Skeletal muscle tissue (tissue), 4 donors: ENCODE measurements around the gene EMILIN2. TPM values are rescaled to one million over a fixed set of nuclear protein-coding genes. Genes with fewer than 3 reads are reported as not detected.
"Not testable (repeated sequence)": the region's sequence is repeated elsewhere in the genome, so short reads cannot be mapped to it uniquely, and the experiment has no call there.

Experiments
- H3K27ac ChIP-seq: one replicate; pipeline ENCODE4 v1.7.0; 2013; ENCODE audit warnings: mild to moderate bottlenecking, low read depth, low read length, inconsistent platforms
- H3K27me3 ChIP-seq, 3 donors: one replicate each; pipeline ENCODE4 v1.7.0; 2013; ENCODE audit warnings: low read length in 3 of 3; ENCODE audit not compliant: control insufficient read depth in 3 of 3, insufficient read depth in 3 of 3
- H3K36me3 ChIP-seq, 3 donors: one replicate each; pipeline ENCODE4 v1.7.0; 2013; ENCODE audit warnings: low read length in 3 of 3; ENCODE audit not compliant: control insufficient read depth in 3 of 3, insufficient read depth in 3 of 3
- H3K4me1 ChIP-seq, 3 donors: one replicate each; pipeline ENCODE4 v1.7.0; 2013; ENCODE audit warnings: low read length in 3 of 3, mild to moderate bottlenecking in 3 of 3; ENCODE audit not compliant: control insufficient read depth in 3 of 3, insufficient read depth in 3 of 3
- H3K4me3 ChIP-seq, 3 donors: one replicate each; pipeline ENCODE4 v1.7.0; 2013; ENCODE audit warnings: low read length in 3 of 3
- H3K9ac ChIP-seq, 3 donors: one replicate each; pipeline ENCODE4 v1.7.0; 2013; ENCODE audit warnings: low read length in 3 of 3, mild to moderate bottlenecking in 3 of 3, moderate library complexity in 2 of 3, low read depth in 1 of 3
- H3K9me3 ChIP-seq, 3 donors: one replicate each; pipeline ENCODE4 v1.7.0; 2013; ENCODE audit warnings: low read length in 3 of 3; ENCODE audit not compliant: control insufficient read depth in 3 of 3
- total RNA-seq: library from RNA; depleted of rRNA; stranded (reverse); fragments of >200 nt; gene quantifications from one replicate; pipeline ENCODE4 v1.2.3, GENCODE V29; 2014
- donor health status: Osteomylitis.

EMILIN2 gene
- total RNA-seq, 1 donor from 2014 or later: 23.0 TPM

DNA sequence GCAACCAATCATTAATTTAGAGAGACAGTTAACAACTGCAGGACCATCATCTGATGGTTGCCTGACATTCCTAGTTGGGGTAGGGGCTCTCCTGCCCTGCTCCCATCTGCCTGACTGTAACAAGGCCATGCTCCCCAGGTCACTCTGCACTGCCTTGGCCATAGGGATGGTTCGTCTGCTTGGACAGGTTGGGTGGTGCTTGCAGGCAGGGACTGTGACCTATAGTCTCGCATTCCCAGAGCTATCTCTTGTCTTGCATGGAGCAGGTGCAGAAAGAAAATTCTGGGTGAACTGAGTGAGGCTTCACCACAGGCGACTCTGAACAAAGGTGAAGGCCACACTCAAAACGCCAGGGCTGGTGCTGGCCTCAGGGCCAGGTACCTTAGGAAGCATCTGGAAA lies 64.7 kb downstream of the EMILIN2 start:
- Histone ChIP-seq H3K27ac (no peak overlapping the region), H3K4me1 (peaks cover 13 to 21% (median 16%) of the 10 kb centered on the region in 3 donors), H3K9ac (no peak overlapping the region), H3K4me3 (no peak overlapping the region), H3K36me3 (peaks cover 0 to 11% (median 3%) of the 10 kb centered on the region in 3 donors), H3K9me3 (no peaks in the 10 kb centered on the region), H3K27me3 (peaks cover 24 to 51% (median 28%) of the 10 kb centered on the region in 3 donors)

DNA sequence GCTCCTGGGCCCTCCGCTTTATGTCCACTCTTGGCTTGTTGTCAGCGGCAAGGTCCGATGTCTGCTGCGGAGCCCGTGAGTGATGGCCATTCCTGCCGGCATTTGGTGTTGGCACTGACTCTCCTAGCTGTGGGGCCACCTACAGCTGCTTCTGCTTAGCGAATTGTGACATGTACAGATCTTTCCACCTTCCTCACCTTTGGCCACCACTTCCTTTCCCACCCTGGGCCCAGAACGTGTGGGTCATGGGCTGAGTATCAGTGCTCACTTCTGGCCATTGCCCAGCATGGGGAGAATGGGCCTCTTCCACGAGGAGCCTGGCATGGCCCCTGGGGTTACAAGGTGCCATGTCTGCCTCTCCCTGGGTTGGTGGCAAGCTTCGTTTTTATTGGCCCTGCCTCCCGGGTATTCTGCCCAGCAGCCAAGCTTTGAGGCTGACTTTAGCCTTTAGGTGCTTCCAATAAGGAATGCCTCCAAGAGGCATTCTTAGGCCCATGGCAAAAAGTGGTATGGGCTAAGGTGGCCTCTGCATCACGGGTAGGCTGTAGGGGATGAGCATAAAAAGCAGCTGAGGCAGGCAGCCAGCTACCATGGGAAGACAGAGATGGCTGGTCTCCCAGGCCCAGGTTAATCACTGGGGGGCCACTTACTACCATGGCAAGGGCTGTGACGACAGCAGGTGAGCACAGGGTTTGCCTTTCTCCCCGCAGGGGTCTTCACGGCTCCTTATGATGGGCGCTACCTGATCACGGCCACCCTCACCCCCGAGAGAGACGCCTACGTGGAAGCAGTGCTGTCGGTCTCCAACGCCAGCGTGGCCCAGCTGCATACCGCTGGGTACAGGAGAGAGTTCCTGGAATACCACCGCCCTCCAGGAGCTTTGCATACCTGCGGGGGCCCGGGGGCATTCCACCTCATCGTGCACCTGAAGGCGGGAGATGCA lies 65.8 kb downstream of the EMILIN2 start:
- H3K4me1 ChIP-seq: peaks cover 5 to 17% (median 16%) of the 10 kb centered on the region in 3 donors
- no peak overlapping the region for H3K9ac ChIP-seq
- H3K9me3 ChIP-seq: no peaks in the 10 kb centered on the region
- H3K4me3 ChIP-seq: no peak overlapping the region
- H3K36me3 ChIP-seq: peaks cover 0 to 11% (median 3%) of the 10 kb centered on the region in 3 donors
- H3K27ac ChIP-seq: no peak overlapping the region
- peaks cover 13 to 42% (median 22%) of the 10 kb centered on the region in 3 donors for H3K27me3 ChIP-seq

GRCh38 chr18:2913398-2914005 lies 66.7 kb downstream of the EMILIN2 start:
- Histone ChIP-seq H3K9ac (no peak overlapping the region), H3K9me3 (no peaks in the 10 kb centered on the region), H3K4me3 (no peak overlapping the region), H3K27me3 (peaks cover 5 to 33% (median 13%) of the 10 kb centered on the region in 3 donors), H3K4me1 (peaks cover 3 to 17% (median 16%) of the 10 kb centered on the region in 3 donors), H3K36me3 (peaks cover 0 to 11% (median 3%) of the 10 kb centered on the region in 3 donors), H3K27ac (no peak overlapping the region)

- Histone ChIP-seq H3K36me3 (peaks cover 0 to 17% (median 3%) of the 10 kb centered on the region in 3 donors), H3K27ac (peak overlapping the region; percentile 18), H3K9ac (no peak overlapping the region)
Measured at GRCh38 chr18:2914185-2914880, 67.5 kb downstream of the EMILIN2 start.

GRCh38 chr18:2914881-2915240 lies 68.1 kb downstream of the EMILIN2 start:
- H3K27ac ChIP-seq: peak overlapping the region; percentile 18
- no peak overlapping the region for H3K9ac ChIP-seq
- peaks cover 0 to 15% (median 6%) of the 10 kb centered on the region in 3 donors for H3K36me3 ChIP-seq
- peaks cover 3 to 17% (median 16%) of the 10 kb centered on the region in 3 donors for H3K4me1 ChIP-seq
- H3K27me3 ChIP-seq: peaks cover 0 to 21% (median 4%) of the 10 kb centered on the region in 3 donors
- H3K4me3 ChIP-seq: no peak overlapping the region
- no peaks in the 10 kb centered on the region for H3K9me3 ChIP-seq

More at GRCh38 chr18:2914185-2914880, 67.5 kb downstream of the EMILIN2 start:
- H3K4me3 ChIP-seq: peak overlapping the region in 1 of 3 donors; percentile 6
- H3K4me1 ChIP-seq: peaks cover 3 to 17% (median 16%) of the 10 kb centered on the region in 3 donors
- peaks cover 0 to 25% (median 5%) of the 10 kb centered on the region in 3 donors for H3K27me3 ChIP-seq
- H3K9me3 ChIP-seq: no peaks in the 10 kb centered on the region

GRCh38 chr18:2915486-2915885 lies 68.7 kb downstream of the EMILIN2 start:
- H3K4me1 ChIP-seq: peaks cover 3 to 17% (median 16%) of the 10 kb centered on the region in 3 donors
- not testable (repeated sequence) for H3K27ac ChIP-seq, H3K9me3 ChIP-seq, H3K4me3 ChIP-seq, H3K9ac ChIP-seq
- peaks cover 0 to 15% (median 0%) of the 10 kb centered on the region in 3 donors for H3K27me3 ChIP-seq
- peaks cover 4 to 21% (median 11%) of the 10 kb centered on the region in 3 donors for H3K36me3 ChIP-seq

- H3K27me3 ChIP-seq: peaks cover 0 to 8% (median 0%) of the 10 kb centered on the region in 3 donors
- H3K4me3 ChIP-seq: no peak overlapping the region
- H3K9me3 ChIP-seq: no peaks in the 10 kb centered on the region
- peaks cover 8 to 28% (median 12%) of the 10 kb centered on the region in 3 donors for H3K36me3 ChIP-seq
- peaks cover 3 to 17% (median 16%) of the 10 kb centered on the region in 3 donors for H3K4me1 ChIP-seq
- no peak overlapping the region for H3K27ac ChIP-seq
- no peak overlapping the region for H3K9ac ChIP-seq
Measured at GRCh38 chr18:2916184-2916583, 69.4 kb downstream of the EMILIN2 start.

GRCh38 chr18:2917259-2918047 lies 70.6 kb downstream of the EMILIN2 start:
- Histone ChIP-seq H3K9me3 (no peaks in the 10 kb centered on the region), H3K4me3 (no peak overlapping the region), H3K9ac (no peak overlapping the region), H3K36me3 (peaks cover 10 to 31% (median 12%) of the 10 kb centered on the region in 3 donors), H3K27me3 (peaks cover 0 to 4% (median 0%) of the 10 kb centered on the region in 3 donors), H3K27ac (no peak overlapping the region), H3K4me1 (peaks cover 3 to 17% (median 16%) of the 10 kb centered on the region in 3 donors)
